Measurements from ENCODE around the gene ITIH5.
"Not testable (repeated sequence)": the region's sequence is repeated elsewhere in the genome, so short reads cannot be mapped to it uniquely, and the experiment has no call there.

ITIH5 gene

DNA sequence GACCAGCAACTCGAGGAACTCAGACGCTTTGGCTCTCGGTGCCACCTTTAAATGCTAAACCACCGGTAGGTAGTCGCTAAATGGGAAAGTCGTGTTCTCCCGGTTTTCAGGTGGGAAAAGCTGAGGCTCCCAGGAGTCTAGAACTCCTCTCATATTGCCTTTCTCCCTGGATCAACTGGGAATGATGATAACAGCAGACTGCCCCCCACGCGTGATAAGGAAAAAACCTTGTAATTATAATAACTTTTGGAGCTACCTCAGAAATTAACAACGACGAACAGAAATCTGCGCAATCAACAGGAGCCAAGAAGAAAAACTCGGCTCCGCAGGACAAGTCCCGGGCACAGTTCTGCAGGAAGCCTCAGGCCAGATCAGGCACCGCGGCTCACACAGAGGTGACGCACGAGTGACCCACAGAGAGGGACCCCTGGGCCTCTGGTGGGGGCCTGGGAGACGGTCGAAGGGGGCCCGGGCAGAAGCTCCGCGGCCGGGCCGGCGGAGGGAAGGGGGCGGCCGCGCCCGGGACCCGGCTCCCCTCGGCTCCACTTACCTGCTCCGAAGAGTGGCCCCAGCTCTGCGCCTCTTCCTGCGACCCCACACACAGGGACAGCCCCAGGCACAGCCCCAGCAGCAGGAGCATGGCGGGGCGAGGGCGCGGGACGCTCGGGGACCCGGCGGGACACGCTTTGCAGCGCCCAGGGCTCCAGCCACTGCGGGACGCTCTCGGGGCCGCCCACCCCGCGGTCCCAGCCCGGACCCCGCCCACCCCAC is at the start of gene ITIH5:
Gene ITIH5 (minus strand): TSS at position 714 of the 771 bp plus-strand sequence. CDS start 74 bp downstream, at position 640.
- Histone ChIP-seq H3K4me3 (ENCODE audit: low read length) (no peak within 1 kb of the TSS), H3K4me1 (ENCODE audit: control insufficient read depth, insufficient read depth, low read length) (no peaks in the 10 kb centered on the region), H3K9ac (ENCODE audit: low read length) (peak within 1 kb of the TSS; percentile 20), H3K36me3 (ENCODE audit: control insufficient read depth, insufficient read depth, low read length) (no peaks in the 10 kb centered on the region), H3K9me3 (ENCODE audit: control insufficient read depth, low read length) (no peaks in the 10 kb centered on the region), H3K27me3 (ENCODE audit: control insufficient read depth, insufficient read depth, low read length) (peaks cover 58% of the 10 kb centered on the region)

DNA sequence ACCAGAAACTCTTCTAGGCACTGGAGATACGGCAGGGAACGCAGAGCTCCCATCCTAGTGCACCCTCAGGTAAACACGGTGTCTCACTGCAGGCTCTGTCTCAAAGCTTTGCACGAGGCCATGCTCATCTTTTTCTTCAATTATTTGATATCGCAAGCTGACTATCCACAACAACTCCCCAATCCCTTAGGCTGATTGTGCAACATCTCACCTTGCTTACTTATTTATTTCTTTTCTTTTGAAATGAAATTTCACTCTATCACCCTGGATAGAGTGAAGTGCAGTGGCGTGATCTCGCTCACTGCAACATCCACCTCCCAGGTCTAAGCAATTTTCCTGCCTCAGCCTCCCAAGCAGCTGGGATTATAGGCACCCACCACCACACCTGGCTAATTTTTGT is 48.7 kb upstream of the ITIH5 start:
- Histone ChIP-seq H3K4me1 (ENCODE audit: control insufficient read depth, insufficient read depth, low read length) (no peaks in the 10 kb centered on the region), H3K36me3 (ENCODE audit: control insufficient read depth, insufficient read depth, low read length) (no peaks in the 10 kb centered on the region), H3K9me3 (ENCODE audit: control insufficient read depth, low read length) (no peaks in the 10 kb centered on the region), H3K27me3 (ENCODE audit: control insufficient read depth, insufficient read depth, low read length) (no peaks in the 10 kb centered on the region), H3K4me3 (ENCODE audit: low read length) (no peak overlapping the region), H3K9ac (ENCODE audit: low read length) (no peak overlapping the region)

DNA sequence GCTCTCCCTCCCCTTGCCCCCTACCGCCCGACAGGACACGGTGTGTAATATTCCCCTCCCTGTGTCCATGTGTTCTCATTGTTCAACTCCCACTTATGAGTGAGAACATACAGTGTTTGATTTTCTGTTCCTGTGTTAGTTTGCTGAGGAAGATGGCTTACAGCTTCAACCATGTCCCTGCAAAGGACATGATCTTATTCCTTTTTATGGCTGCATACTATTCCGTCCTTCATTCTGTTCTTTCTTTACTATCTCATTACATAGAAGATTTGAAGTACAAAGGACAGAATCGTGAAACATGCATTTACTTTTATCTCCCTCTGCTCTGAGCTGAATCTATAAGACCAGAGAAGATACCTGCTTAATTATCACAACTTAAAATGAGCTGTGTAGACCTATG is 44.3 kb upstream of the ITIH5 start:
- not testable (repeated sequence) for H3K4me3 ChIP-seq (ENCODE audit: low read length); H3K27me3 ChIP-seq (ENCODE audit: control insufficient read depth, insufficient read depth, low read length); H3K9me3 ChIP-seq (ENCODE audit: control insufficient read depth, low read length); H3K4me1 ChIP-seq (ENCODE audit: control insufficient read depth, insufficient read depth, low read length); H3K9ac ChIP-seq (ENCODE audit: low read length); H3K36me3 ChIP-seq (ENCODE audit: control insufficient read depth, insufficient read depth, low read length)

DNA sequence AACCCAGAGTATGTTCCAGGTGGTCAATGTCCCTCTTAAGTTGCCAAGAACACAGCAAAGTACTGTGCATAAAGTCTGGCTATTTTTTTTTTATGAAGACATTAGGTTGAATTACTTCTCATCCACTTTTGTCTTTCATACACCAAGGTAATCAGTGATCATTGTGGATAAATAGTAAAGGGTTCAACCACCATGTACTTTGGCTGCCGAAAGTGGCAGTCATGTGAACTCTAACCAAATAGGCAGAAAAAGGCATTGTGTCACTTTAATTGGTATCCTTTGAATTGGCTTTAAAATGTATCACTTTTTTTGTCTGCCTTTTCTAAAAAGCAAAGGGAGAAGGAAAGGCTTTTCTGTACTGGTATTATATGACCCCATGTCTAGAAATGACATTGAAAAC is 43.7 kb upstream of the ITIH5 start:
- no peaks in the 10 kb centered on the region for H3K27me3 ChIP-seq (ENCODE audit: control insufficient read depth, insufficient read depth, low read length)
- H3K9me3 ChIP-seq (ENCODE audit: control insufficient read depth, low read length), result no peaks in the 10 kb centered on the region
- no peaks in the 10 kb centered on the region for H3K36me3 ChIP-seq (ENCODE audit: control insufficient read depth, insufficient read depth, low read length)
- H3K4me1 ChIP-seq (ENCODE audit: control insufficient read depth, insufficient read depth, low read length), result no peaks in the 10 kb centered on the region
- no peak overlapping the region for H3K9ac ChIP-seq (ENCODE audit: low read length)
- H3K4me3 ChIP-seq (ENCODE audit: low read length), result no peak overlapping the region

DNA sequence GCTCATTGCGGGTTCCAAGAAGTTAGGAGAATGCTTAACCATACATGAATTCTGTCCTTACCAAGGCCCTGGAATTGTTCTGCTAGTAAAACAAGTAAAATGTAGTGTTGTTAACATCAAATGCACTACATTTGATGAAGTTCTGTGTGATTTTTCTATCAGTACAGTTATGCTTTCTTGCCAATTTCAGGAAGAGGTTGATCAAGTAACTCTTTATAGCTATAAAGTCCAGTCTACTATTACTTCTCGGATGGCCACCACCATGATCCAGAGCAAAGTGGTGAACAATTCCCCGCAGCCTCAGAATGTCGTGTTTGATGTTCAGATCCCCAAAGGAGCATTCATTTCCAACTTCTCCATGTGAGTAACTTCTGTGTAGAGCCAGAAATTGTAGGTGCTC is 42.1 kb upstream of the ITIH5 start:
- no peak overlapping the region for H3K4me3 ChIP-seq (ENCODE audit: low read length)
- H3K27me3 ChIP-seq (ENCODE audit: control insufficient read depth, insufficient read depth, low read length), result peaks cover 4% of the 10 kb centered on the region
- no peaks in the 10 kb centered on the region for H3K9me3 ChIP-seq (ENCODE audit: control insufficient read depth, low read length)
- H3K36me3 ChIP-seq (ENCODE audit: control insufficient read depth, insufficient read depth, low read length), result no peaks in the 10 kb centered on the region
- H3K9ac ChIP-seq (ENCODE audit: low read length), result no peak overlapping the region
- H3K4me1 ChIP-seq (ENCODE audit: control insufficient read depth, insufficient read depth, low read length), result no peaks in the 10 kb centered on the region

DNA sequence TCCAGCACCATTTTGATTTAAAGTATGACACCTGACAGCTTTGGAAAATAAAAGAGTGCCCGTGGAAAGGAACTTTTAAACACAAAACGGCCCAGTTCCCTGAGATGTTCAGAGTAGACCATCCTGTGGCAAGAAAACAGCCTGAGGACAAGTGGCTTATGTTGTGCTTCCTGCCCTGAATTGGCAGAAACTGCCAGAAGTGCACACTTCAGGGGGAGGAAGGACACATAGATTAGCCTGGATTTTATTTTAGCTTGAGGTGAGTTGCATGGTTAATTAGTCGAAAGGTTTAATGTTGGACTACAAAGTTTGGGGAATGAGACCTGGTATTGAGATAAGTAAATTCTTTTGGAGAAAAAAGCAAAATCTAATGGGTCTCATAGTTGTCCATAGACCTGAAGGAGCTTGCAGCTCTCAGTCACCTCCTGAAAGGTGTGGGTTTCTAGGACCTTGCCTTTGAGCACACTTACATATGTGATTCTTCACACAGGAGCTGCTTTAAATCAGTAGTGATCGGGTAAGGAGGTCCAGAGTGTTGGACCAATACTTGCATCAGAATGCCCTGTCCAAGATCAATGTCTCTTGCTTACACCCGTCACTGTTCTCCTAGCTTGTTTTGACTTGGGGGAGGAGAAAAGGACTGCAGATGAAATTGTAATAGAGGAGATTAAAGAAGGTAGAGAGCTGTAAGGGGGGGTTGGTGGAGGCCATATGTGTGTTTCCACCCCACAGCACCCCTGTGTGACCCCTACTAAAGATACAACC is 41.3 kb upstream of the ITIH5 start:
- Histone ChIP-seq H3K4me1 (ENCODE audit: control insufficient read depth, insufficient read depth, low read length) (no peaks in the 10 kb centered on the region), H3K27me3 (ENCODE audit: control insufficient read depth, insufficient read depth, low read length) (peaks cover 4% of the 10 kb centered on the region), H3K4me3 (ENCODE audit: low read length) (no peak overlapping the region), H3K36me3 (ENCODE audit: control insufficient read depth, insufficient read depth, low read length) (no peaks in the 10 kb centered on the region), H3K9ac (ENCODE audit: low read length) (no peak overlapping the region), H3K9me3 (ENCODE audit: control insufficient read depth, low read length) (no peaks in the 10 kb centered on the region)

DNA sequence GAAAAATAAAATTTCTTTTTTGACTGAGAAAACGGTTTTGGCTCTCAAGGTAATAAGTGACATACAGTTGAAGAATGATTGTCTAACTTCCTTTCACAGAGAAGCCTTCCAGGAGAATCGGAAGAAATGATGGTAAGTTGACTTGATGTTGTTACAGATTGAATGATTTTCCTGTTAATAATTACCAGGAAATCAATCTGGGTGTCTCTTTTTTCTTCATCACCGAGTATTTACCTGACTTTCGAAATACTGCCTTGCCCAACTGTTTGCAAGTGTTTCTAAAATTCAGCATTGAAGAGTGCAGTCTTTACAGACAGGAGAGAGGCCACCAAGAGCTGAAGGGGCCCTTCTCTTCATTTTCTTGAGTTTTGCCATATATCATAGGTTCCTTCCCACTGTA is 40.3 kb upstream of the ITIH5 start:
- peaks cover 10% of the 10 kb centered on the region for H3K27me3 ChIP-seq (ENCODE audit: control insufficient read depth, insufficient read depth, low read length)
- no peaks in the 10 kb centered on the region for H3K36me3 ChIP-seq (ENCODE audit: control insufficient read depth, insufficient read depth, low read length)
- no peaks in the 10 kb centered on the region for H3K9me3 ChIP-seq (ENCODE audit: control insufficient read depth, low read length)
- H3K4me1 ChIP-seq (ENCODE audit: control insufficient read depth, insufficient read depth, low read length), result no peaks in the 10 kb centered on the region
- H3K9ac ChIP-seq (ENCODE audit: low read length), result no peak overlapping the region
- H3K4me3 ChIP-seq (ENCODE audit: low read length), result no peak overlapping the region

DNA sequence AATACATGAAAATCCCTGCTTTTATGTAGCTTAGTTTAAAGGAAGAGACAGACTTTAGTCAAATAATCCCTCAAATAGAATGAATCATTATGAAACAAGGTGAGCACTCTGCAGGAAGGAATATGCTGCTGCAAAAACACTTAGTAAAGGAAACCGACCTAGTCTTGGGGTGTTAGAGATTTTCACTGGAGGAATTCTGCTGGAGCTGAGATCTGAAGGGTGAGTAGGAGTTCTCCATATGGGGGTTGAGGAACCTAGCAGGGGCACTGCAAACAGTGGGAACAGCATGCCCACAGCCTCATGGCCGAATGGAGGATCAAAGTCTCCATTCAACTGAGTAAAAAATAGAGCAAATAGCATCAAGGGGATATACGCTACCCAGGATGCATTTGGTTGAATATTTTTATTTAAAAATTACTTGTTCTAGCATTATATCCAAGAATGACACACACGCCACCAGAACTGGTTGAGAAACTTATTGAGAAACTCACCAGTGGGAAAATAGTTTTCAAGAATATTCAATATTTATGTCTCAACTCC is 39.8 kb upstream of the ITIH5 start:
- Histone ChIP-seq H3K36me3 (ENCODE audit: control insufficient read depth, insufficient read depth, low read length) (no peaks in the 10 kb centered on the region), H3K9me3 (ENCODE audit: control insufficient read depth, low read length) (no peaks in the 10 kb centered on the region), H3K27me3 (ENCODE audit: control insufficient read depth, insufficient read depth, low read length) (peaks cover 10% of the 10 kb centered on the region), H3K9ac (ENCODE audit: low read length) (no peak overlapping the region), H3K4me1 (ENCODE audit: control insufficient read depth, insufficient read depth, low read length) (no peaks in the 10 kb centered on the region), H3K4me3 (ENCODE audit: low read length) (no peak overlapping the region)

DNA sequence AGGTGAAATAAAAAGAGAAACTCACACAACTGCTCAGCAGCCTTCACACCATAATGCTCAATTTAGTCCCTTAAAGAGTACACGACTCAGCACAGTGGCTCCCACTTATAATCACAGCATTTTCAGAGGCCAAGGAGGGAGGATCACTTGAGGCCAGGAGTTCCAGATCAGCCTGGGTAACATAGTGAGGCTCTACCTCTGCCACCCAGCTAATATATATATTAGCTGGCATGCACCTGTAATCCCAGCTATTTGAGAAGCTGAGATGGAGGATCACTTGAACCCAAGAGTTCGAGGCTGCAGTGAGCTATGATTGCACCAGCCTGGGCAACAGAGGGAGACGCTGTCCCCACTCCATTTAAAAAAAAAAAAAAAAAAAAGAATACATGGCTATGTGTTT is 38.6 kb upstream of the ITIH5 start:
- Histone ChIP-seq H3K27me3 (ENCODE audit: control insufficient read depth, insufficient read depth, low read length) (peaks cover 10% of the 10 kb centered on the region), H3K9ac (ENCODE audit: low read length) (no peak overlapping the region), H3K4me1 (ENCODE audit: control insufficient read depth, insufficient read depth, low read length) (peaks cover 4% of the 10 kb centered on the region), H3K36me3 (ENCODE audit: control insufficient read depth, insufficient read depth, low read length) (no peaks in the 10 kb centered on the region), H3K4me3 (ENCODE audit: low read length) (no peak overlapping the region), H3K9me3 (ENCODE audit: control insufficient read depth, low read length) (no peaks in the 10 kb centered on the region)

DNA sequence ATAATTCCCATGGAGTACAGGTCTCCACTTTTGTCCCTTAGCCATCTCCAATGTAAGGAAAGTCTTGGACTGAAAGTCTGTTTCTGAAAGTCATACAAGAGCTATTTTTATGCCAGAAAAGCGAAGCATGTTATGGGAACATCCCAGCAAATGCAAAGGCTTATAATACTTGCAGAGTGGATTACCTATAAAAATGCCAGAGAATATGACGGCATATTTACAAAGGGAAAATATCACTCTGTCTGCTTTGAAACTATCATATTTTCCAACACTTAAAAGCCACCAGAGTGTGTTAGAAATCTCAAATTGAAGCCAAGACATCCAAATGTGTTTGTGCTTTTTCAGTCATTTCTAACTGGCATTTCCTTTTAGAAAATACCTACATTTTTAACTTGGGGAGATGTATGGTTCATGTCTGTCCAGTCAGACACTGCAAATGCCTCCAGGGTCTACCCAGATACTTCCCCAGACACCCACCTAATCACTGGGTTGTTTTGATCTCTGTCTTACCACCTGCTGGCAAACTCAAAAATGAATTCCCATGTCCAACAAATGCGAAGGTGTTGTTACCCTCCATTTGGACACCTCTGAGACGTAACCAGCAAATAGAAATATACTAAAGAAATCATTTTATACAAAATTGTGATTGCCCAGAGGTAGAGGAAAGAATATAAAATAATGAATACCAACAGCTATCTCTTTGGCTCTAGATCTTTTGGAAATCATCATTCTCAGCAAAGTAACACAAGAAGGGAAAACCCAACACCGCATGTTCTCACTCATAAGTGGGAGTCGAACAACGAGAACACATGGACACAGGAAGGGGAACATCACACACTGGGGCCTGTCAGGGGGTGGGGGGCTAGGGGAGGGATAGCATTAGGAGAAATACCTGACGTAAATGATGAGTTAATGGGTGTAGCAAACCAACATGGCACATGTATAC is 37.6 kb upstream of the ITIH5 start:
- Histone ChIP-seq H3K4me3 (ENCODE audit: low read length) (no peak overlapping the region), H3K4me1 (ENCODE audit: control insufficient read depth, insufficient read depth, low read length) (peaks cover 5% of the 10 kb centered on the region), H3K36me3 (ENCODE audit: control insufficient read depth, insufficient read depth, low read length) (no peaks in the 10 kb centered on the region), H3K9me3 (ENCODE audit: control insufficient read depth, low read length) (no peaks in the 10 kb centered on the region), H3K9ac (ENCODE audit: low read length) (no peak overlapping the region), H3K27me3 (ENCODE audit: control insufficient read depth, insufficient read depth, low read length) (peaks cover 10% of the 10 kb centered on the region)

DNA sequence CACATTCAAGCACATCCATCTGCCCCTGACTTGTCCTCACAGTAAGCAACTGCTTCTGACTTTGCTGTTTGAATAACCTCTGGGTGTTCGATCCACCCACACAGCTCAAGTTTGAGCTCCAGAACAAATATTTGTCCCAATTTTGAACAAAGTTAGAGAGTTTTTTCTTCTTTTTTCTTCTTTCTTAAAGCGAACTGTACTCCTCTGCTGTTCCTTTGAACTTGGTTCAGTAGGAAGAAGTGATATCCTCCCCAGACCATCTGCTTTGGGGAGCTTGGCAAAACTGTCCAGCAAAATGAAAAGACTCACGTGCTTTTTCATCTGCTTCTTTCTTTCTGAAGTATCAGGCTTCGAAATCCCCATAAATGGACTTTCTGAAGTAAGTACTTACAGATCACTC is 36.4 kb upstream of the ITIH5 start, which contains the start of gene ITIH2:
Gene ITIH2 (plus strand): TSS at position 177 of the 400 bp plus-strand sequence. CDS start 119 bp downstream, at position 296.
- H3K4me3 ChIP-seq (ENCODE audit: low read length), result no peak within 1 kb of the TSS
- peaks cover 5% of the 10 kb centered on the region for H3K4me1 ChIP-seq (ENCODE audit: control insufficient read depth, insufficient read depth, low read length)
- peaks cover 10% of the 10 kb centered on the region for H3K27me3 ChIP-seq (ENCODE audit: control insufficient read depth, insufficient read depth, low read length)
- H3K9me3 ChIP-seq (ENCODE audit: control insufficient read depth, low read length), result no peaks in the 10 kb centered on the region
- H3K36me3 ChIP-seq (ENCODE audit: control insufficient read depth, insufficient read depth, low read length), result no peaks in the 10 kb centered on the region
- H3K9ac ChIP-seq (ENCODE audit: low read length), result no peak within 1 kb of the TSS
